Activated CD4-positive, alpha-beta T cell treated with anti-CD3 and anti-CD28 coated beads, Interleukin-2, amount 50 U/mL, for 4 hours (primary cell): ENCODE data around the gene TRO.
A peak's percentile ranks its signal among the peaks of the same experiment; 100 is the strongest.

Experiments
- DNase-seq, 2 experiments: peaks; one replicate each; pipeline ENCODE4 v3.0.0-alpha.2; 2020

Gene TRO, protein sequence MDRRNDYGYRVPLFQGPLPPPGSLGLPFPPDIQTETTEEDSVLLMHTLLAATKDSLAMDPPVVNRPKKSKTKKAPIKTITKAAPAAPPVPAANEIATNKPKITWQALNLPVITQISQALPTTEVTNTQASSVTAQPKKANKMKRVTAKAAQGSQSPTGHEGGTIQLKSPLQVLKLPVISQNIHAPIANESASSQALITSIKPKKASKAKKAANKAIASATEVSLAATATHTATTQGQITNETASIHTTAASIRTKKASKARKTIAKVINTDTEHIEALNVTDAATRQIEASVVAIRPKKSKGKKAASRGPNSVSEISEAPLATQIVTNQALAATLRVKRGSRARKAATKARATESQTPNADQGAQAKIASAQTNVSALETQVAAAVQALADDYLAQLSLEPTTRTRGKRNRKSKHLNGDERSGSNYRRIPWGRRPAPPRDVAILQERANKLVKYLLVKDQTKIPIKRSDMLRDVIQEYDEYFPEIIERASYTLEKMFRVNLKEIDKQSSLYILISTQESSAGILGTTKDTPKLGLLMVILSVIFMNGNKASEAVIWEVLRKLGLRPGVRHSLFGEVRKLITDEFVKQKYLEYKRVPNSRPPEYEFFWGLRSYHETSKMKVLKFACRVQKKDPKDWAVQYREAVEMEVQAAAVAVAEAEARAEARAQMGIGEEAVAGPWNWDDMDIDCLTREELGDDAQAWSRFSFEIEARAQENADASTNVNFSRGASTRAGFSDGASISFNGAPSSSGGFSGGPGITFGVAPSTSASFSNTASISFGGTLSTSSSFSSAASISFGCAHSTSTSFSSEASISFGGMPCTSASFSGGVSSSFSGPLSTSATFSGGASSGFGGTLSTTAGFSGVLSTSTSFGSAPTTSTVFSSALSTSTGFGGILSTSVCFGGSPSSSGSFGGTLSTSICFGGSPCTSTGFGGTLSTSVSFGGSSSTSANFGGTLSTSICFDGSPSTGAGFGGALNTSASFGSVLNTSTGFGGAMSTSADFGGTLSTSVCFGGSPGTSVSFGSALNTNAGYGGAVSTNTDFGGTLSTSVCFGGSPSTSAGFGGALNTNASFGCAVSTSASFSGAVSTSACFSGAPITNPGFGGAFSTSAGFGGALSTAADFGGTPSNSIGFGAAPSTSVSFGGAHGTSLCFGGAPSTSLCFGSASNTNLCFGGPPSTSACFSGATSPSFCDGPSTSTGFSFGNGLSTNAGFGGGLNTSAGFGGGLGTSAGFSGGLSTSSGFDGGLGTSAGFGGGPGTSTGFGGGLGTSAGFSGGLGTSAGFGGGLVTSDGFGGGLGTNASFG (N-terminal part only)

DNA sequence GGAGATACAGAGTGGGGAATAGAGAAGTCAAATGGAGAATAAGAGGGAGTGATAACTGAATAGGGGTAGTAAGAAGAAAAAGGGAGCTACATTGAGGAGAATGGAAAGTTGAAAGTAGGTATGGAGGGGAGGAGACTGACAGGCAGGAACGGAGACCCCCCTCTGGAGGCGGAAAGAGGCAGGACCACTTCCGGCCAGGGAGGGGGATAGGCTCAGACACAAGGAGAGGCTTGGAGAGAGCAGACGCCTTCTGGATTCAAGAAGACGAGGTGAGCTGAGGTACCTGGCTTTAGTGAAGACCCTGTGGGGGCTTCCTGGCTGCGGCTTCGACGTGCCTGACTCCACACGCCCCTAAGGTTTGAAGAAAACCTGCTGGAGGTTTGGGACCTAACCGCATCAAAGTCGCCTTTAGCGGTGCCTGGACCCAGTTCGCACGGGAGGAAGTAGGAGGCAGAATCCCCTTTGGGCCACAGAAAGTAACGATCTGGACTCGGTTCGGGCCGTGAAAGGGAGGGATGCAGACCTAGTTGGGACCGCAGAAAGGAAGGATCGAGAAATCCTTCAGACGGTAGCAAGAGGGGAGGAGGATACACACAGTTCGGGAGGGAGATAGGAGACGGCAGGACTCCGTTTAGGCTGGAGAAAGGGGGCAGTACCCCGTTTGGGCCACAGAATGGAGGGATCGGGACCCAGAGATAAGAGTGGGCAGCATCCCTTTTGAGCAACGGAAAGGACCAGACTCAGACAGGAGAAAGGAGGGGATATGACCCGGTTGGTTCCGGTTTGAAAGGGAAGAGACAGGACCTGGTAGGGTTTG, at the start of gene TRO:
TSS of gene TRO (plus strand) at position 215 of the 817 bp plus-strand sequence. CDS start 1,423 bp downstream, outside the sequence.
- no peak for DNase-seq

DNA sequence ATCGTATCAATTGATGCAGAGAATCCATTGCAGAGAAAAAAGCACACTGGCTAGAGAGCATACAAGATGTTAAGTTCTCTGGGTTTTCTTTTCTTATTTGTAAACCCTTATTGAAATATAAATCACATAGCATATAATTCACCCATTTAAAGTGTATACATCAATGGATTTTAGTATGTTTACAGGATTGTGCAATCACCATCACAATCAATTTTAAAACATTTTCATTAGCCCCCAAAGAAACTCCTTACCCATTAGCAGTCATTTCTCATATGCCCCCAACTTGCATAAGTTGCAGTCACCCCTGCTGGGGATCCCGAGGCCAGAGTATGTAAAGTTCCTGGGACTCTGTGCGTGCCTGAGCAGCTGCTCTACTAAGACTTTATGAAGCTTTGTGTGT, 34.9 kb upstream of the TRO start:
- DNase-seq, result no peak

DNA sequence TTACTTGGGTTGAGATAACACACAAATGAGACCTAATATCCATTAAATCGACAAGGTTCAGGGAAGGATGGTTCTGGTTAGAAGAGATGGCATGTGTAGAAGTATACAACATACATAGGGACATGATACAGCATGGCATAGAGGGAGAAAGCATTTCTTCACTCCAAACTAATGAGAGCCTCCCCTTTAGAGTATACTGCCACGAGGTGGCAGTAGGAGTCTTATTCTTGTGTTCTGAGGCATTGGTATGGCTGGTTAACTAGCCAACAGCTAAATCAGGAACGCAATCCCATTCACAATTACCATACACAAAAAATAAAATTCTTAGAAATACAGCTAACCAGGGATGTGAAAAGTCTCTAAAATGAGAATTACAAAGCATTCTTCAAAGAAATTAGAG, 29.1 kb upstream of the TRO start:
- DNase-seq, result peak; percentile 13 to 18

DNA sequence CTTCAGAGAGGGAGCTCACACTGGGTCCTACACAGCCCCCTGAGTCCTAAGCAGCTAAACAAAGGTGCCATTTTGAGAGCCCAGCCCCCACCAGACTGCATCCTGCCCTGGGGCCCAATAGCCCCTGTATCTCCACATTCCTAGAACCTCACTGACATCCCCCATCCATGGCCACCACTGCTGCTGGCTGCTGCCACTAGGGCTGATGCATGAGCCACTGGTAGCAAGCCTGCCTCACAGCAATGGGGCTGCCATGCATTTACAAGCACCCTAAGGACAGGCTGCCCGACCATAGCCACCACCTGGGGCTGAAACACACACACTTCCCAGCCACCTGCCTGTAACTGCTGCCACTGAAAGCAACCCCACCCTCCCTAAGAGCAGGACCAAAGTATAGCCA, 26.5 kb upstream of the TRO start:
- no peak for DNase-seq

DNA sequence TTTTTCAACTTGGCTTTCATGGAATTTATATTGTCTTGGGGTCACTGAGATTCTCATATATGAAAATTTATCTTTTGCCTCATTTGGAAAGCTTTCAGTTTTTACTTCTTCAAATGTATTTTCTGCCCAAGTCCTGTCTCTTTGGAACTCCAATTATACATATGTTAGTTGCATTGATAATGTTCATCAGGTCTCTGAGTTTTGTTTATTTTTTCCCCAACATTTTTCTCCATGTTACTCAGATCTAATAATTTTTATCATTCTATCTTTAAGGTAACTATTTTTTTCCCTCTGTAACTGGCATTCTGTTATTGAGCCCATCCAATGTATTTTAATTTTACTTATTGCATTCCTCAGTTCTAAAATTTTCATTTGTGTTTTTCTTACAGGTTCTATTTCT, 10.7 kb upstream of the TRO start:
- DNase-seq, result no peak

DNA sequence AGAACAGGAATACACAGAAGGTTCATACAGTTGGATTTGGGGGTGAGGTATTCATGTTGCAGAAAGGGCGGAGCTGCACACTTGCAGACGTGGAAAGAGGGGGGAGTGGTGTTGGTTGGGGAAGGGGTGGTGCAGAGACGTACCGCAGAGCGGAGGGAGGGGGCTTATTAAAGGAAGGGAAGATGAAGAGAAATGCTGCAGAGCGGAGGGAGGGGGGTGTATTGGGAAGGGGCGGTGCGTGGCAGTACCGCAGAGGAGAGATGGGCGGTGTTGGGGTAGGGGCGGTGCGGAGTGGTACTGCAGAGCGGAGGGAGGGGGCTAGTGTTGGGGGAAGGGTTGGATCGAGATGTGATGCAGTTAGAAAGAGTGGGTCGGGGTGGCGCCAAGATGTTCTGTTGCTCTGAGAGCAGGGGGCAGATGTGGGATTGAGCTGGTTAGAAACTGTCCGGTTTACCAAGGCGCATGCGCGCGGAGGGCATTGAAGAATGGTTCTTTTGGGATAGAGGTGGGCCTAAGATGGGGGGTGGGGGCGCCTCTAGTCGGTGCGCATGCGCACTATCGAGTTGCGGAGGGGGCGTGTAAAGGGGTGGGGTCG, 900 bp downstream of the TRO start:
- peak; percentile 13 to 26 for DNase-seq

DNA sequence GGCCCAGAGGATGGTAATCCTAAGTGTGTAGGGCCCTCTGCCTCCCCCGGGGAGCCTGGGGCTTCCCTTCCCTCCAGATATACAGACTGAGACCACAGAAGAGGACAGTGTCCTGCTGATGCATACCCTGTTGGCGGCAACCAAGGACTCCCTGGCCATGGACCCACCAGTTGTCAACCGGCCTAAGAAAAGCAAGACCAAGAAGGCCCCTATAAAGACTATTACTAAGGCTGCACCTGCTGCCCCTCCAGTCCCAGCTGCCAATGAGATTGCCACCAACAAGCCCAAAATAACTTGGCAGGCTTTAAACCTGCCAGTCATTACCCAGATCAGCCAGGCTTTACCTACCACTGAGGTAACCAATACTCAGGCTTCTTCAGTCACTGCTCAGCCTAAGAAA, 1.9 kb downstream of the TRO start:
- no peak for DNase-seq

DNA sequence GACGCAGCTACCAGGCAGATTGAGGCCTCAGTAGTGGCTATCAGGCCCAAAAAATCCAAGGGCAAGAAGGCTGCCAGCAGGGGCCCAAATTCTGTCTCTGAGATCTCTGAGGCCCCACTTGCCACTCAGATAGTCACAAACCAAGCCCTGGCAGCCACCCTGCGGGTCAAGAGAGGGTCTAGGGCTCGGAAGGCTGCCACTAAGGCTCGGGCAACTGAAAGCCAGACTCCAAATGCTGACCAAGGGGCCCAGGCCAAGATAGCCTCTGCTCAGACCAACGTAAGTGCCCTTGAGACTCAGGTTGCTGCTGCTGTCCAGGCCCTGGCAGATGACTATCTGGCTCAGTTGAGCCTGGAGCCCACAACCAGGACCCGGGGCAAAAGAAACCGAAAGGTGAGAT, 2.8 kb downstream of the TRO start:
- DNase-seq, result no peak

DNA sequence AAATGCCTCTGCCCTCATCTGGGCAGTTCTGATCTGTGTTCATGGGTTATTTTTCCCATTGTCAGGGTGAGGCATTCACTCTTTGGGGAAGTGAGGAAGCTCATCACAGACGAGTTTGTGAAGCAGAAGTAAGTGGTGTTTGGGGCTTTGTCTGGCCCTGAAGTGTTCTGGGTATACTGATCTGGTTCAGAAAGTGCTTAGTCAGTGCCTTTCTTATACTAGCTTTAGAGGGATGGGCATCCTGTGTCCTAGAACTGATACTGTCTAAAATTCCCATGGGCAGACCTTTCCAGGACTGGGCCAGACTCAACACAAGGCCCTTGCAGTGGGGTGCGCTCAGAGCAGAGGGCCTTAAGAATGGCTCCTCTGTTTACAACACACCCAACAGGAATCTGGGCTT, 6.4 kb downstream of the TRO start:
- DNase-seq, result no peak

DNA sequence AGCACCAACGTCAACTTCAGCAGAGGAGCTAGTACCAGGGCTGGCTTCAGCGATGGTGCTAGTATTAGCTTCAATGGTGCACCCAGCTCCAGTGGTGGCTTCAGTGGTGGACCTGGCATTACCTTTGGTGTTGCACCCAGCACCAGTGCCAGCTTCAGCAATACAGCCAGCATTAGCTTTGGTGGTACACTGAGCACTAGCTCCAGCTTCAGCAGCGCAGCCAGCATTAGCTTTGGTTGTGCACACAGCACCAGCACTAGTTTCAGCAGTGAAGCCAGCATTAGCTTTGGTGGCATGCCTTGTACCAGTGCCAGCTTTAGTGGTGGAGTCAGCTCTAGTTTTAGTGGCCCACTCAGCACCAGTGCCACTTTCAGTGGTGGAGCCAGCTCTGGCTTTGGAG, 8.3 kb downstream of the TRO start:
- DNase-seq, result no peak

DNA sequence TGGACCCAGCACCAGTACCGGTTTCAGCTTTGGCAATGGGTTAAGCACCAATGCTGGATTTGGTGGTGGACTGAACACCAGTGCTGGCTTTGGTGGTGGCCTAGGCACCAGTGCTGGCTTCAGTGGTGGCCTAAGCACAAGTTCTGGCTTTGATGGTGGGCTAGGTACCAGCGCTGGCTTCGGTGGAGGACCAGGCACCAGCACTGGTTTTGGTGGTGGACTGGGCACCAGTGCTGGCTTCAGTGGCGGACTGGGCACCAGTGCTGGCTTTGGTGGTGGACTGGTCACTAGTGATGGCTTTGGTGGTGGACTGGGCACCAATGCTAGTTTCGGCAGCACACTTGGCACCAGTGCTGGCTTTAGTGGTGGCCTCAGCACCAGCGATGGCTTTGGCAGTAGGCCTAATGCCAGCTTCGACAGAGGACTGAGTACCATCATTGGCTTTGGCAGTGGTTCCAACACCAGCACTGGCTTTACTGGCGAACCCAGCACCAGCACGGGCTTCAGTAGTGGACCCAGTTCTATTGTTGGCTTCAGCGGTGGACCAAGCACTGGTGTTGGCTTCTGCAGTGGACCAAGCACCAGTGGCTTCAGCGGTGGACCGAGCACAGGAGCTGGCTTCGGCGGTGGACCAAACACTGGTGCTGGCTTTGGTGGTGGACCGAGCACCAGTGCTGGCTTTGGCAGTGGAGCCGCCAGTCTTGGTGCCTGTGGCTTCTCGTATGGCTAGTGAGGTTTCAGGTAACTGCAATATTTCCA, 9.8 kb downstream of the TRO start:
- no peak for DNase-seq

DNA sequence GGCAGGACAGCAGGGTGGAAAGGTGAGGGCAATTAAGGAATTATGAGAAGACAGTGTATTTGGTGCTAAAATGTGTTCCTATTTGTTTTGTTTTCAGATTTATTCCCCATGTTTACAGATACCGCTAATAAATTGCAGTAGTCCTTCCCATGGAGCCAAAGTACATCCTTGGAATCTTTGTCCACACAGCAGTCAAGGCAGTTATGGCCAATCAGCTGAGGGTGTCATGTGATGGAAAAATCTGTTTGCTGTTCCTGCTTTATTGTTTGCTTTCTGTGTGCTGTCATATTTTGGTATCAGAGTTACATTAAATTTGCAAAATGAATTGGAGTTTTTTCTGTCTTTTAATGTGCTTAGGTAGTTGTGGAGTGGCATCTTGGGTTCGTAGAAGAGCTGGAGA, 10.5 kb downstream of the TRO start:
- no peak for DNase-seq

DNA sequence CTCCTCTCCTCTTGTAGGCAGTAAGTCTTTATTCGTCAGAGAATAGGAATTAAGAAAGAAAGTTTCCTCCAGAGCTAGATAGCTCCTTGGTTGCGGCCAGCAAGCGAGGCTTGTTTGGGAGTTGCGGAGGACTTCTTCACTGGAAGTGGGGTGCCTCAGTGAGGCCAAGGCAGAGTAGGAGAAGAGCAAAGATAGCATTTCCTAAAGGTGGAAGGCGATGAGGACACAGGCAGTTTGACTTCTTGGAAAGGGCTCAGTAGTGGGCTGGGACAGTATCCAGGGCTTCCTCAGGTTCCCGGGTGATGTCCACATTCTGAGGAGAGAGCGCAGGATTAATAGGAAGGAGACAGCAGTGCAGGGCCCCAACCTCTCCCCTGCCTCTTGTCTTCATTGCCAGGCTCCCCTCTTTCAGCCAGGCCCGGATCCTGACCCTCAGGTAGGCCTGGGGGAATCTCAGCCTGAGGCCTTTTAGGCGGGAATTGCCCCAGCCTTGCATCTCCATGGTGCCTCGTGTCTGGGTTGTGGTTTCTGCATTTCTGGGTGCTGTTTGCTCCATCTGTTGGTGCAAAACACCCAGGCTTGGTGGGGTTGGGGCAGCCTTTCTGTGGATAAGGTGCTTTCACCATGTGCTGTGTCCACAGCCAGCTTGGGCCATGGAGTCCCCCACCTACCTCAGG, 12.7 kb downstream of the TRO start:
- no peak for DNase-seq

DNA sequence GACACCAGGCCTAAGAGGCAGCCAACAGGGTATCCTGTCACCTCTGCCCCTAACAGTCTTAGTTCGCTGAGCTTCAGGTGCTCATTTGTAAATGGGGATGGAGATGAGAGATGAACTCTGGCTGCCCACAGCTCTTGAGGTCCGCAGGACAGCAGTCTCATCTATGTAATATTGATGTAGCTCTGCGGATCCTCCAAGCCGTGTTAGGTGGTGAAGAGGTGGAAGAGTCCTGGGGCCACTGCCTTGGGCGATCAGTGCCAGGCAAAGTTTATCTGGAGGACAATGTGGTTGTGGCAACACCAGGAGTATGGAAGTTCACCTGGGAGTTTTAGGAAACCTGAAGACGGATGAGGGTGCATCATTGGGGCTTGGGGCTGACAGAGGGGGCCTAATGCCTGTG, 13.4 kb downstream of the TRO start:
- DNase-seq, result no peak

DNA sequence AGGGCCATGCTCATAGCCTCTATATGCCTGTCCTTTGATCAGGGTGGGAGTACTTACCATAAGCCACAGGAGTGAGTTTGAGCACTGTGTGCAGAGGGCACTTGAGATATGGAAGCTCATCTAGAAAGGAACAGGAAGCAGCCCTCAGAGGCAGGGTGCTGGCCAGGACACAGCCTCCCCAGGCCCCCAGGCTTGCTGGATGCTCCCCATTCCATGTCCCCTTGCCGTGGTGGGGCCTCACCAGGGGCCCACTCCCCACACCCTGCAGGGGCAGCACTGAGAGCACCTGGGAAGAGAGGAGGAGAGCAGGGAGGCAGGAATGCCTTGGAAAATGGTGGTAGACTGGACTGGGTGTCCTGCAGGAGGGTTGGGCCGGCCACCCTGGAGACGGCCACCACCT, 14.3 kb downstream of the TRO start:
- DNase-seq, result no peak

DNA sequence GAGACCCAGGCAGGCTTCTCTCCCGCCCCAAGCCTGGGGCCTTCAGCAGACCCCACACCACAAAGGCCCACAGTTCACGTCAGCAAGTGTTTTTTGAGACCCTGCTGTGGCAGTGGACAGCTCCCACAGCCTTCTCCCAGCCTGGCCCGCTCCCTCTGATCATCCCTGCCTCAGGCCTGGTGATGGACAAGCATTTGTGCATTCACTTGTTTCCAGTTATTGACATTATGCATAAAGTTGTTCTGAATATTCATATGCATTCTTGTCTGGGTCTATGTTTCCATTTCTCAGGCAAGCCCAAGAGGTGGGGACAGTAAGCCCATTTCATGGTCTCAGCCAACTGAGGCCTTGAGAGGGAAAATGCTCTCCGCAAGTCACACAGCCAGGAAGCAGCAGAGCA, 14.7 kb downstream of the TRO start:
- no peak for DNase-seq

DNA sequence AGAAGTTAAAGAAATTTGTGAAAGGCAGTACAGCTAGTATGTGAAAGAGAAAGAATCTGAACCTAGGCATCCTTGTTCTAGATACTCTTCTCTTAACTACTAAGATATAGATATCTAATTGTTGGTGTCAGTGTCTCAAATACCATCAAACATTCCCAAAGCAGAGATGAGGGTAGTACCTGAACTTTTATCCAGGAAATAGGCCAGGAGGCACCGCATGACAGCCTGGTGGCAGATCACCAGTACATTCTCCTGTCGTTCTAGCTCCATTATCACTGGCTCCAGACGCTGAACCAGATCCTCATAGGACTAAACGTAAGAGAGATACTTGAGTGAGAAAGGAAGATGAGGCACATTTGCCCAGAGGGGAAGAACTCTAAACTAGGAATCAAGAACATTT, 16.8 kb downstream of the TRO start:
- DNase-seq, result no peak

DNA sequence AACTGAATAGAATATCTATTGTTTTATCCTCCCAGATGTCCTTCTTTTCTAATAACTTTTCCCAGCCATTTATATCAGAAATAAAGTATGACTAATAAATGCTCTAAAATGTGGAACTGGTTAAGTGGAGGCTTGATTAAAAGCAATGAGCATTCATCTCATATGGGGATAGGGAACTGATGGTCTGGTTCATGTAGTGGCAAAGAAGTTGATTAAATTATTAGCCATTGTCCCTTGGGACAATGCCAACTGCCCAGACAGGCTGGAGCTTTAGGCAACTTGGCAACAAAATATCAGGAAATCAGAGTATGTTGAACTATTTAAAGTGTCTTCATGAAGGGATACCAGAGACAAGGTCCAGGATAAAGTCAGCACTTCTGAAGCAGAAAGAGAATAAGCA, 24.2 kb downstream of the TRO start:
- no peak for DNase-seq

DNA sequence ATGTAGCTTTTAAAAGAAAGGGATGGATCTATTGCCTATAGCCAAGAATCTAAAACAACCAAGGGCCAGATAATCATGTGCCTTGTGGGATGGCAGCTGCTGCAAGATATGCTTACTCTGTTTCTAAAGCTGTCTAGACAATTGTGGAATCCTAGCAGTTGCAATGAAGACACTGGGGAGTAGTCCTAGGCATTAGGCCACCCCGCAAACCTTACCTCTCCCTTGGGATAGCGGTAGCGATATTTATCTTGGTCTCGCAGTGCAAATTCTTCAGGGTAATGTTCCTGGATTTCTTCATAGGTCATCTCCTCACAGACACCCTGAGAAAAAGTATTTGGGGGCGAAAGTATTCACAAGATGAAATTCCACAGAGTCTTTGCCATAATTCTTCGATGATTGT, 24.6 kb downstream of the TRO start:
- no peak for DNase-seq

DNA sequence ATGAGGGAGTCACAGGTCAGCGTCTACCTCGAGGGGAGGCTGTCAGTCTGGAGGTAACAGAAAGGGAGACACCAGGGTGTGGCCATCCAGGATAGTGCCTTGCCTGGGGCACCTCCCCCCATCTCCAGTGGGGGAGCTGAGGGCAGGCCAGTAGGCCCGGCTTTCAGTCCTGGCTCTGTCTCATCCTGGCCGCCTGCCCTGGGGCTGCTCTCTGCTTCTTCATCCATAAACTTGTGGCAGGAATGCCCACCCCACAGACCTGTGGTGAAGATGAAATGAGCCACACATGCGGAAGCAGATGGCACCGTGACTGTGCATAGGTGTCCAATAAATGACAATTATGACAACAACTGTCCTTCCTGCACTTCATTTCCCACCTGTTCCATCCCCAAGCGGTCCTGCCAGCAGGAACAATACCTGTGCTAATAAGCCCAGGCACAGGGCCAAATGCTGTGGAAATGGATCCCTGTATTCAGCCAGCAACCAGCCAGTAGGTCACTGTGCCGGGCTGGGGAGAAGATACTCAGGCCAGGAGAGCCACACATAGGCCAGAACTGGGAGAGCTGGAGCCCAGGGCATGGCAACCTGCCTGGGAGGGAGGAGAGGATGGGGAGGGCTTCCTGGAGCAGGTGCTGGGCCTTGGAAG, 30.2 kb downstream of the TRO start:
- no peak for DNase-seq
